Chondrocyte (in vitro differentiated cells): ENCODE measurements around the gene TSPAN18. TPM values are rescaled to one million over a fixed set of nuclear protein-coding genes. Genes with fewer than 3 reads are reported as not detected.
A peak's percentile ranks its signal among the peaks of the same experiment; 100 is the strongest.

Source experiments
- DNase-seq: peaks from one replicate; pipeline ENCODE4 v3.0.0; 2021; ENCODE audit warnings: mixed read lengths, low spot score
- H3K27ac Mint-ChIP-seq: one replicate; pipeline ENCODE4 v1.8.0; 2021; ENCODE audit warnings: mild to moderate bottlenecking, moderate library complexity, mixed read lengths; ENCODE audit not compliant: unreplicated experiment
- H3K27me3 Mint-ChIP-seq: 2 replicates; pipeline ENCODE4 v1.8.0; 2021; ENCODE audit warnings: low read depth, mixed read lengths
- H3K36me3 Mint-ChIP-seq: 2 replicates; pipeline ENCODE4 v1.8.0; 2021; ENCODE audit warnings: low read depth, mixed read lengths
- H3K4me1 Mint-ChIP-seq: 2 replicates; pipeline ENCODE4 v1.8.0; 2021; ENCODE audit warnings: low read depth, mild to moderate bottlenecking, mixed read lengths
- H3K4me3 Mint-ChIP-seq: one replicate; pipeline ENCODE4 v1.8.0; 2021; ENCODE audit warnings: mild to moderate bottlenecking, moderate library complexity, mixed read lengths; ENCODE audit not compliant: unreplicated experiment
- H3K9me3 Mint-ChIP-seq: 2 replicates; pipeline ENCODE4 v1.8.0; 2021; ENCODE audit warnings: low read depth, mixed read lengths
- CTCF ChIP-seq: fragments of 200-600 bp; sonication (generic); IDR thresholded peaks from 2 replicates; pipeline ENCODE4 v1.5.0; 2021; ENCODE audit warnings: antibody characterized with exemption, mild to moderate bottlenecking, moderate library complexity
- total RNA-seq: library from RNA; stranded (reverse); gene quantifications from 3 replicates; pipeline ENCODE4 v1.2.1, GENCODE V29; 2021

Gene TSPAN18
- total RNA-seq, 1 donor from 2014 or later: 4.0 TPM

- H3K27ac Mint-ChIP-seq: no peak overlapping the region
- H3K4me3 Mint-ChIP-seq: peak overlapping the region; percentile 75
- H3K36me3 Mint-ChIP-seq: no peaks in the 10 kb centered on the region
- H3K9me3 Mint-ChIP-seq: no peaks in the 10 kb centered on the region
- DNase-seq: no peak
- no peak for TF ChIP-seq CTCF
- peaks cover 16% of the 10 kb centered on the region for H3K27me3 Mint-ChIP-seq
- H3K4me1 Mint-ChIP-seq: peaks cover 30% of the 10 kb centered on the region
Observed at GRCh38 chr11:44728491-44728910, 1.7 kb downstream of the TSPAN18 start.

GRCh38 chr11:44729063-44729462, 2.3 kb downstream of the TSPAN18 start:
- Mint-ChIP-seq H3K27me3 (peaks cover 15% of the 10 kb centered on the region), H3K4me1 (peaks cover 30% of the 10 kb centered on the region), H3K9me3 (no peaks in the 10 kb centered on the region)

GRCh38 chr11:44729713-44730112, 3.0 kb downstream of the TSPAN18 start:
- Mint-ChIP-seq H3K4me1 (peaks cover 37% of the 10 kb centered on the region), H3K36me3 (no peaks in the 10 kb centered on the region), H3K27me3 (peaks cover 15% of the 10 kb centered on the region)

More at GRCh38 chr11:44729063-44729462, 2.3 kb downstream of the TSPAN18 start:
- Mint-ChIP-seq H3K36me3 (no peaks in the 10 kb centered on the region), H3K4me3 (no peak overlapping the region), H3K27ac (no peak overlapping the region)
- no peak for DNase-seq
- TF ChIP-seq CTCF: no peak

GRCh38 chr11:44730775-44731174, 4.0 kb downstream of the TSPAN18 start:
- Mint-ChIP-seq H3K9me3 (no peaks in the 10 kb centered on the region), H3K27ac (no peak overlapping the region), H3K4me3 (no peak overlapping the region), H3K27me3 (peaks cover 14% of the 10 kb centered on the region), H3K4me1 (peaks cover 44% of the 10 kb centered on the region), H3K36me3 (no peaks in the 10 kb centered on the region)
- TF ChIP-seq CTCF: no peak
- DNase-seq: no peak

More at GRCh38 chr11:44729713-44730112, 3.0 kb downstream of the TSPAN18 start:
- TF ChIP-seq CTCF: no peak
- Mint-ChIP-seq H3K27ac (no peak overlapping the region), H3K4me3 (no peak overlapping the region), H3K9me3 (no peaks in the 10 kb centered on the region)
- no peak for DNase-seq

GRCh38 chr11:44731685-44732430, 5.1 kb downstream of the TSPAN18 start:
- Mint-ChIP-seq H3K27me3 (peaks cover 12% of the 10 kb centered on the region), H3K27ac (no peak overlapping the region), H3K4me1 (peaks cover 43% of the 10 kb centered on the region), H3K36me3 (no peaks in the 10 kb centered on the region), H3K4me3 (no peak overlapping the region), H3K9me3 (no peaks in the 10 kb centered on the region)
- no peak for DNase-seq
- TF ChIP-seq CTCF: no peak
